HG02610 (cell line): Measurements from ENCODE around the gene ZFP30.
"Not testable (repeated sequence)": the region's sequence is repeated elsewhere in the genome, so short reads cannot be mapped to it uniquely, and the experiment has no call there.

Source experiments
- ATAC-seq: cut with Tn5 transposase; IDR thresholded peaks from one replicate; pipeline ENCODE4 v1.9.1; 2021; ENCODE audit warnings: mild to moderate bottlenecking, moderate library complexity; ENCODE audit not compliant: unreplicated experiment

Gene ZFP30

DNA sequence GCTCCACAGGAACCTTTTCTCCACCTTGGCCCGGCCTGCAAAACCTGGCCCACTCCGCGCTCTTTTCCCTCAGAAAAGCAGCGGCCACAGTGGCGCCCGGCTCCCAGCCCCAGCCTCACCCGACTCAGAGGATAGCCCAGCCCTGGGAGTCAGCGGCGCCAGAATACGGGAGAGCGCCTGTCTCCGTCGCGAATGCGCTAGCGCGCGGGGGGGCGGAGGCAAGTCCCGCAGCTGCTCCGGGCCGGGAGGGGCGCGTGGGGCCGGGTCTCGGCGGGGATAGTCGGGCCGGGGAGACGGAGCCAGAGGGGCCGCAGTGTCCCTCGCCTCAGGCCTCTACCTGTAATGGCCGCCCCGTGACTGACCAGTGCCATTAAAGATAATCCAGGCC, at the start of gene ZFP30:
Gene ZFP30, minus strand, starts transcription at position 165 of the 388 bp plus-strand sequence. CDS start 7,643 bp downstream, outside the sequence.
- peak; percentile 68 for ATAC-seq

DNA sequence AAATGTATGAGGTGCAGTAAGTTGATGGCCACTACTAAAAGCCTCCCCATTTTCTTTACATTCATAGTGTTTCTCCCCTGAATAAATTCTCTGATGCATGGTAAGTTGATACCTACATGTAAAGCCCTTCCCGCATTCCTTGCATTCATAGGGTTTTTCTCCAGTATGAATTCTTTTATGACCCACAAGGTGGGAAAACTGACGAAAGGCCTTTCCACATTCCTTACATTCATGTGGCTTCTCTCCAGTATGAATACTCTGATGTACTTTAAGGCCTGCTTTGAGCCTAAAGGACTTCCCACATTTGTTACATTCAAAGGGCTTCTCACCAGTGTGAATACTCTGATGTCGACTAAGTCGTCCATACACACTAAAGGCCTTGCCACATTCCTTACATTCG, 43.8 kb upstream of the ZFP30 start:
- no peak for ATAC-seq

DNA sequence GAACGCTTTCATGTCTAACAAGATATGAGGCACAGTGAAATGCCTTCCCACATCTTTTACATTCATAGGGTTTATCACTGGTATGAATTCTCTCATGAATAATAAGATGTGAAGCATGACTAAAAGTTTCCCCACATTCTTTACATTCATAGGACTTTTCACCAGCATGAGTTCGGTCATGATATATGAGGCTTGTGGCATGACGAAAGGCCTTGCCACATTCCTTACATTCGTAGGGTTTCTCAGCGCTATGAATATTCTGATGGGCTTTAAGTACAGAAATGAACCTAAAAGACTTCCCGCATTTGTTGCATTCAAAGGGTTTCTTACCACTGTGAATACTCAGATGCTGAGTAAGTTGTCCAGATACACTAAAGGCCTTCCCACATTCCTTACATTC, 43.0 kb upstream of the ZFP30 start:
- no peak for ATAC-seq

DNA sequence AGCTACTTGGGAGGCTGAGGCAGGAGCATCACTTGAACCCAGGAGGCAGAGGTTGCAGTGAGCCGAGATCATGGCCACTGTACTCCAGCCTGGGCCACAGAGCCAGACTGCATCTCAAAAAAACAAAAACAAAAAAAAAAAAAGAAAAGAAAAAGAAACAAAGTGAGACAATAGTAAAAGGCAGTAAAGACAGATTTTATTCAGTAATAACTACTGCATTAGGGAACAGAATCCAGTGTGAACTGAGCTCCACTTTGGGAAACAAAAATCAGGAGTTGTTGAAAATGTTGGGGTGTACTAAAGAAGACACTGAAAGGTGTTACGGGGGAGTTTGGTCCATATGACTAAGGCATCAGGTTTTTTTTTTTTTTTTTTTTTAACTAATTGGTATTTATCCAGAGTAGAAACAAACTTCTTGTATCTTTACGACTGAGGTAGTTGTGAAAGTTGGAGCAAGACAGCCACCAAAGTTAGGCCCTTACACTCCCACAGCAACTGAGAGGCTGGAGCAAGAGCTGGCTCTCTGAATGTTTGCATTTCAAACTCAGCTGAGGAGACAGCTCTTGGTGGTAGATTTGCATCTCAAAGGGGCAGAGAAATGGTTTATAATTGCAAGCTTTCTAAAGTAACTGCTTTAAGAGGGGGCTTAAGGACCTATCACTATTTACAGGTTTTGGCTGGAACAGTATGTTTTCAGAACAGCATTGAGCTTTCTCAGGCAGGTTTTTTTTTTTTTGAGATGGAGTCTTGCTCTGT, 40.1 kb upstream of the ZFP30 start:
- ATAC-seq = no peak

DNA sequence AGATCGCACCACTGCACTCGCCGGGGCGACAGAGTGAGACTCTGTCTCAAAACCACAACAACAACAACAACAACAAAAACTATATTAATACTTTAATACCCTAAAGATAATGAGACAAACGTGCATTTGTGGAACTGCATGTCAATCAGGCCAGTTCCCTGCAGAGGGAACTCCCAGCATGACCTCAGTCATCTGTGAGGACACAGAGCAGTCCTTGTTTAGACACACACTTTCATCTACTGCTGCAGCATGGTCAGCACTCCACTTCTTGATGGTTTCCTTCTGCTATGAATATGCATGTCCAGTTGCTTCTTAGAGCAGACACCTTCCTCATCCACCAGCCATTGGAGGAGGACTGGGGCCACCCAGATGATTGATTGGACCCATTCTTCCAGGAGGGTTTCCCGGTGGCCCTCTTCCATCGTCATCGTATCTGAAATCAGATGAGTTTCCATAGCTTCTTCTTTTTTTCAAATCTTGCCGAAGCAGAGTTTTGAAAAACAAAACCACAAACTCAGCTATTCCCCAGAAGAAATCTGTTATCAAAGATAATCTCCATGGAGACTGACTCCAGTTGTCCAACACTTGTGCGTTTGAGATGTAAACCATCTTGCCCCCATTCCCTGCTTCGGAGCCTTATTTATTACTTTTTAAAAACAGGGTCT, 37.8 kb upstream of the ZFP30 start:
- ATAC-seq = no peak

DNA sequence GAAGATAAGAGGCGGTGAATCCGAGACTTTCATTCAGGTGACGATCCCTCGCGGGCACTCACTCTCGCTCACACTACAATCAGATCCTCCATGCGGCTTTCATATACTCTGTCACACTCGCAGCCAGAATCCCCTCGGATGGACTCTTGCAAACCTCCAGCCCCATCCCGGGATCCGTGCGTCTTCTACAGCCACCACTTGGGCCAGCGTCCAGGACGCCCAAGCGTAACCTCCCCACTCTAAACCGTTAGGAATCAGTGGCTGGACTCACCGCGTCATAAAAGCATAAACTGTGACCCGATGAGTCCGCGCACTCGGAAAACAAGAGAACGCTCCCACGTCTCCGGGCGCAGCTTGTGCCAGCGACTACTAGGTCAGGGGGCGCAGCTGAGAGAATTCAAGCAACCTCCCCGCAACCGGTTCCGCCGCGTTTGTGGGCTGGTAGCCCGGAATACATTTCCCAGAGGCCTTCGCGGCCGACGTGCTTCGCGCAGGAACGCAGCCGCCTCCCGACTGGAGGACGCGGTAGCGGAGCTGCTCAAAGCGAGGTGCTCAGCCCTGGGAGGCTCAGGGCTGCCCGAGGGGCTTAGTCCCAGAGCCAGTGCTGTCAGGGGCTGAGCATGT, 36.7 kb upstream of the ZFP30 start:
- no peak for ATAC-seq

DNA sequence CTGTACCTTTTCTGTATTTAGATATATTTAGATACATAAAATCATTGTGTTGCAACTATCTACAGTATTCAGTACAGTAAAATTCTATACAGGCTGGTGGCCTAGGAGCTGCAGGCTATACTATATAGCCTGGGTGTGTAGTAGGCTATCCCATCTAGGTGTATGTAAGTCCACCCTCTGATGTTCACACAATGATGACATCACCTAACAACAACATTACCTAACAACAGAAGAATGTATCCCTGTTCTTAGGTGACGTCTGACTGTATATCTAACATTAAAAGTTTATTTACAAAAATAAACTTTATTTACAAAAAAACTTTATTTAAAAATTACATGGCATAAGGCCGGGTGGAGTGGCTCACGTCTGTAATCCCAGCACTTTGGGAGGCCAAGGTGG, 28.3 kb upstream of the ZFP30 start:
- no peak for ATAC-seq

DNA sequence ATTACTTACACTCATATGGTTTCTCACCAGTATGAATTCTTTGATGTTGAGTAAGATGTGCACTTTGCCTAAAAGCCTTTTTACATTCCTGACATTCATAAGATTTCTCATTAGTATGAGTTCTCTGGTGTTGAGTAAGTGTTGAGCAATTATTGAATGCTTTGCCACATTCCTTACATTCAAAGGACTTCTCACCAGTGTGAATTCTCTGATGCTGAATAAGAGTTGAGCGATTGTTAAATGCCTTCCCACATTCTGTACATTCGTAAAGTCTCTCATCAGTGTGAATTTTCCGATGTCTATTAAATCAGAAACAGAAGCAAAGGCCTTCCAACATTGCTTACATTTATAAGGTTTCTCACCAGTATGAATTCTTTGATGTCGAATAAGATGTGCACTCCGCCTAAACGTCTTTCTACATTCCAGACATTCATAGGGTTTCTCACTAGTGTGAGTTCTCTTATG, 14.2 kb upstream of the ZFP30 start:
- no peak for ATAC-seq

DNA sequence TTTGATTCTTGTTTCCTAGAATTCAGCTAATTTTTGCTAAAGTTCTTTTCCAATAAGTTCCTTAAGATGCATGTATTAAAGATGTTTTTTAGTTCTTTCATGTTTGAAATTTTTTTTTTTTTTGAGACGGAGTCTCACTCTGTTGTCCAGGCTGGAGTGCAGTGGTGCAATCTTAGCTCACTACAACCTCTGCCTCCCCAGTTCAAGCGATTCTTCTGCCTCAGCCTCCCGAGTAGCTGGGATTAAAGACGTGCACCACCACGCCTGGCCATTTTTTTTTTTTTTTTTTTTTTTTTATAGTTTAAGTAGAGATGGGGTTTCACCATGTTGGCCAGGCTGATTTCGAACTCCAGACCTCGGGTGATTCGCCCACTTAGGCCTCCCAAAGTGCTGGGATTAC, 1.9 kb upstream of the ZFP30 start:
- ATAC-seq = not testable (repeated sequence)

DNA sequence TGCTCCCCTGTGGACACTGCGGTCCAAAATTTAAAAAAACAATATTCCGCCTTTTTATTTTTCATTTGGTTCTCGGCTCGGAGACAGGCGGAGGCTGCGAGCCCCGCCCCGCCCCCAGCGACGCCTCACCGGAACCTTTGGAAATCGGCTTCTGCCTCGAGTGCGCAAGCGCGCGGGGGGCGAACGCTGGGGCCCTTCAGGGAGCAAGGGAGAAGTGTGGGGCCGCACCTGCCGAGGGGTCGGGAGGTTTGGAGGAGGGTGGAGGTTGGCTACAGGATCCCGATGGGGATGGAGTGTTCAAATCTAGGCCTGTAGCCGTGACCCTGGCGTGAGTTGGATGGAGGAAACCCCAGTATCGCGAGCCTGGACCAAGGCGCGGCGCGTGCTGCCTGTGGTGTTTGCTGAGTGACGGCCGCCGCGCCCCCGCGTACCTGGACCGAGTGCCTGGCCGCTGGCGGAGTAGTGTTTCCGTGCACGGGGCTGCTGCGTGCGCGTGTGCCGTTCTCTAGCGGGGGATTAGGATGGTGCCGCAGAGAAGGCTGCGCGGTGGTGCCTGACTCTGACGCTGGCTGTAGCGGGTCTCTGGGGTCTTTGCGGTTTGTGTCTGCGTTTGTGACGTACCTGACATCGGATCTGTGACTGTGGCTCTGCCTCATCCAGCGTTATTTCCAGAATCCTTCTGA, 565 bp upstream of the ZFP30 start:
- peak; percentile 58 for ATAC-seq

DNA sequence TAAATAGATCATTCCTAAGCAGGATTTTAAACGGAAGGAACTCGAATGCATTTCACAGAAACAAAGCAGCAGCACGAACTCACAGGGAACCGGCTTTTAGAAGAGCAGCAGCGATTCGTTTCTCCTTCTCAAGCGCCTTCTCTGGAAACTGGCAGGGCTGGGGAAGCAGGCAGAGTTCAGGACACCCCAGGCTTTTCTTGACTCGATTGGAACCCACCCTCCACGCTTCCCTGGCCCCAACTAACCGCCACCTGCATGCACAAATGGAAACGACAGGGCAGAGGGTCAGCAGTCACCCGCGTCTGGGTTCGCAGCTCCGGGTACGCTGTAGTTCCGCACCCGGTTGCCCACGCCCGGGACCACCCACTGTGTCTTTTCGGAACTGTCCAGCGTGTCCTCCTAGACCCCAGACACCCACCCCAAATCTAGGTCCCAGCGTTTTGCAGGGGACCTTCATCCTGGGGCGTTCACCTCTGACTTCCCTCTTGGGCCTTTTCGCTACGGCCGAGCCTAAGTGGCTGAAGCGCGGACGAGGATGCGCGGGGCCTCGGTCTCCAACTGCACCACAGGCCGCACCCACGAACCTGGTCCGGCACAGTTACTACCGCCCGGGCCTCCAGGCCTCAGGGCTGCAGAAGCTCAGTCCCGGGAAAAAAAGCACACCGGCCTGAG, 500 bp downstream of the ZFP30 start:
- ATAC-seq = peak; percentile 31

DNA sequence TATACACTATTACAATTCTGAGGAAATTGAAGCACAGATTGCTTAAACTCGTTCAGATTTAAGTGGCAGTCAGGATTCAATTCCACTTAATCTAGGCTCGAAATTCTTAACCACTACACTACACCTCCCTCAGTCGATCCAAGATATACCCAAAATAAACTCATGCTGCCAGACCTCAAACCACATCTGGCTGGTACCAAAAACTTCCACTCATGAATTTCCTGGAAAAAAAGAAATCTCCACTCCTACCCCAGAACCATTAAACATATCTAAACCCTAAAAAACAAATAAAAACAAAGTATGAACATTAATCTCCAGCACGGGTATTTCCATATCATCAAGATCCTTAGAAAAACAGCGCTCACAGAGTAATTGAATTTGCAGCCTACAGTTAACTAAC, 1.1 kb downstream of the ZFP30 start:
- no peak for ATAC-seq

DNA sequence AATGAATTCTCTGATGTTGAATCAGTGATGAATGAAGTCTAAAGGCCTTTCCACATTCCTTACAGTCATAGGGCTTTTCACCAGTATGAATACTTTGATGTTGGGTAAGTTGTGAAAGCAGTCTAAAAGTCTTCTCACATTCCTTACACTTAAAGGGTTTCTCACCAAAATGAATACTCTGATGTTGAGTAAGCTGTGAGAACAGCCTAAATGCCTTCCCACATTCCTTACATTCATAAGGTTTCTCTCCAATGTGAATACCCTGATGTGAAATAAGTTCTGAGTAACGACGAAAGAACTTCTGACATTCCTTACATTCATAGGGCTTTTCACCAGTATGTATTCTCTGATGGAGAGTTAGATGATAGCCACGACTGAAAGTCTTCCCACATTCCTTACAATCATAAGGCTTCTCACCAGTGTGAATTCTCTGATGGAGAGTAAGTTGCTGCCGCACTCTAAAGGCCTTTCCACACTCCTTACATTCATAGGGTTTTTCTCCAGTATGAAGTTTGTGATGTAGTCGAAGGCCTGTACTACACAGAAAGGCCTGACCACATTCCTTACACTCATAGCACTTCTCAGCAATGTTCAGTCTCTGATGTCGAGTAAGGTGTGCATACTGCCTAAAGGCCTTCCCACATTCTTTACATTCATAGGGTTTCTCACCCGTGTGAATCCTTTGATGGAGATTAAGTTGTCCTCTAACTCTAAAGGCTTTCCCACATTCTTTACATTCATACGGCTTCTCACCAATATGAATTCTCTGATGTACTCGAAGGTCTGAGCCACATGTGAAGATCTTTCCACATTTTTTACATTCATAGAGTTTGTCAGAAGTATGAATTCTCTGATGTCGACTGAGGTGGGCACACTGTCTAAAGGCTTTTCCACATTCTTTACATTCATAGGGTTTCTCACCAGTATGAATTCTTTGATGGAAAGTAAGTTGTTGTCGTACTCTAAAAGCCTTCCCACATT, 19.9 kb downstream of the ZFP30 start:
- no peak for ATAC-seq

DNA sequence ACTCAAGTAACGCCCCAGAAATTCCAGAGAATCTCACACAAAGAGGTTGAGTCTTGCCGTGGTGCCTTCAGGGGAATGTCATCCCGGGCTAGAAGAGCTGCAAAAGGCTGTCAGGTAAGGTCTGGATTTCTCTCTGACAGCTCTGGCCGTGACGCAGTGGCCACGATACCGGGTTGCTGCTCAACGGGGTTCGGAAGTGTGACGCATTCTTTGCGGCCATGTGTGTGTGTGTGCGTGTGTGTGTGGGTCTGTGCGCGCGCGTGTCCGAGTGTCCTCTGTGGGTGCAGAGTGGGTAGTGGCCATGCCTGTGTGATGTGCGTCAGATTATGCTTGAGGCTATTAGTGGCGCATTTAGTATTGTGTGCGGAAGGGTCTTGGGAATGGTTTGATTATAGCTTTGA, 60.3 kb downstream of the ZFP30 start:
- peak; percentile 3 for ATAC-seq

DNA sequence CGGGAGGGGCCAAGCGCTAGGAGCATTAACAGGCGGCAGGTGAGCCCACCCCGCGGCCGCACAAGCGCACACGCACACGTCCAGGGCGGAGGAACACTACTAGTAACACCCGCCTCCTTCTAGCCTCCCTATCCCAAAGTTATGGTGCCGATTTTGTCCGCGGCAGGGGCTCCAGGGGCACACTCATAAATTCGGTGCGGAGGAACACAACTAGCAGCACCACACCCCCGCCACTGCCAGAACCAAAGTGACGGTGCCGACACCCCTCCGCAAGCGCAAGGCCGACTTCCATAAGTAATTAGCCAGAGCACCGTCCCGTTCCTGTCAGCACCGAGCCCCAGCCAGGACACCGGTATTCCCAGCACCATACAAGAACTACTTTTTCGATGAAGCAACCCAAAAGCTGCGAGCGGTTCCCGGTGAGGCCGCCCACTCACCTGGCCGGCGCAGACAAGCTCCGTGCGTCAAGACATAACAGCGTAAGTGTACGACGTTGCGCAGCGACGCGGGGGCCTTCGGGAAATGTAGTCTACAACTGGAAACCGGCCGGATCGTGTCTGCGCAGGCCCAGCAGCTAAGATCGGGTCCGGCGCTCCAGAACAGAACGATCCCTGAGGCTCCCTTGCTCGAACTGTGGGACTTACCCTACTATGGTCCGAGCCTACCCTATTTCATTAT, 60.8 kb downstream of the ZFP30 start, which contains the start of the genes ZNF540 and ZNF571:
Gene ZNF540, plus strand, starts transcription at position 573 of the 678 bp plus-strand sequence. CDS start 3,572 bp downstream, outside the sequence.
Gene ZNF571, minus strand, starts transcription at position 489 of the 678 bp plus-strand sequence. CDS start 8,116 bp downstream, outside the sequence.
- ATAC-seq = peak; percentile 97

DNA sequence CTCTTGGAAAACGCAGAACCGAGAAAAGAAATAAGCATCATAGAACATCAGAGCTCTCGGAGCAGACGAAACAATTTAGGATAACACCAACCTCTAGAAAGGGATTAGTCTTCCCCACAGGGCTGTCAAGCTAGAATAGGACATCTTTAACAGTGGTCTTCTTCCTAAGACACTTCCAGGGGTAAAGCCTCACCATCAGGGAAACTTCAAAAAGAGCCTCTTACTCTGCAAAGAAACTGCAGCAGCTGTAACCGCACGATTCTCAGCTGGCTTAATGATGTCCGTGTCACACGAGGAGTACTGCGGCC, 61.3 kb downstream of the ZFP30 start:
- no peak for ATAC-seq

DNA sequence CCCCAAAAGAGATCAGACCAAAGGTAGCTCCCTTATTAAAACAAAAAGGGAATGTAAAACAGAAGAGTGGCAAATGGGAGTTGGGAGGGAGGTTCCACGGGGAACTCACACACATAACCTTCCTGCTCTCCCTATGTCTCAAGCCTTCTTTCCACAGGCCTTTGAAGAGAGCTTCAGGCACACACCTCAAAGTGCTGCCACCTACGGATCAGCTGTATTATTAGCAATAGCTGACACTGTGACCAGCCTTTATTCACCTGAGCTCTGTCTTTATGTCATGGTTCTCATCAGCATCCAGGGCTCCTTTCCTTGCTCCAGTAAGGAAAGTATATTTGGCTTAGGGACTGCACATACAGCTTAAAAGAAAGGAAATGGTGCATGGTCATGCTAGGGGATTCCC, 71.9 kb downstream of the ZFP30 start:
- ATAC-seq = no peak

DNA sequence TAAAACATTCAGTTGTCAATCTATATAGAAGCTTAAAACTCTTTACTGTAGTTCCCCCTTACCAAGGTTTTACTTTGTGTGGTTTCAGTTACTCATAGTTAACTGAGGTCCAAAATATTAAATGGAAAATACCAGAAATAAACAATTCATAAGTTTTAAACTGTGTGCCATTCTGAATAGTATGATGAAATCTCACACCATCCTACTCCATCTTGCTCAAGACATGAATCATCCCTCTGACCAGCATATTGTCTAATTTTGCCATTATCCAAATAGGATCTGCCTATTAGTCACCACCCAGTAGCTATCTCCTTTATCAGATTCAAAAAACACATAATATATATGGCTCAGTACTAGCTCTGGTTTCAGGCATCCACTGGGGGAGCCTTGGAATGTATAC, 83.1 kb downstream of the ZFP30 start:
- ATAC-seq = no peak

DNA sequence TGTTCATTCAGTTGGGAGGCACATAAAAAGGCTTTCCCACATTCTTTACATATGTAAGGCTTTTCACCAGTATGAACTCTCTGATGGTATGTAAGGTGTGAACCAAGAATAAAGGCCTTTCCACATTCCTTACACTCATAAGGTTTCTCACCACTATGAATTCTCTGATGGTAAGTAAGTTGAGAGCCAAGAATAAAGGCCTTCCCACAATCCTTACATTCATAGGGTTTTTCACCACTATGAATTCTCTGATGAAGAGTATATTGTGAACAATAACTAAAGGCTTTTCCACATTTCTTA, 89.9 kb downstream of the ZFP30 start:
- ATAC-seq = no peak
